B cell (primary cell): ENCODE data around the gene SLC4A1. TPM values are rescaled to one million over a fixed set of nuclear protein-coding genes. Genes with fewer than 3 reads are reported as not detected.

ENCODE experiments used
- ATAC-seq: fragments of 200-7000 bp; cut with Tn5 transposase; one replicate; pipeline ENCODE4 v1.10.0; 2021; ENCODE audit warnings: low read depth, mild to moderate bottlenecking, moderate number of reproducible peaks, moderate library complexity
- CTCF ChIA-PET: fragments of 350-600 bp; sonication (Branson Sonifier 250); formaldehyde crosslinking; loops from one replicate; lab custom pipeline; 2021; ENCODE audit warnings: antibody characterized with exemption, inconsistent platforms; lab: Charles Lee
- POLR2A ChIA-PET: fragments of 350-600 bp; sonication (Branson Sonifier 250); formaldehyde crosslinking; loops from one replicate; lab custom pipeline; 2021; ENCODE audit warnings: antibody characterized with exemption; lab: Charles Lee
- DNase-seq: peaks from one replicate; pipeline ENCODE4 v3.0.0; 2013
- H2AFZ ChIP-seq: 2 replicates; pipeline ENCODE4 v1.6.1; 2012; ENCODE audit warnings: mild to moderate bottlenecking, low read depth, low read length; ENCODE audit not compliant: insufficient read depth, poor library complexity, severe bottlenecking
- H3K27ac ChIP-seq, 2 donors: 1 replicate in 1 of 2; 2 replicates in 1 of 2; pipeline ENCODE4 v1.5.1; 2012 to 2013; ENCODE audit warnings: low read length in 2 of 2, mild to moderate bottlenecking in 2 of 2, moderate library complexity in 1 of 2
- H3K27me3 ChIP-seq, 4 experiments: fragments of 200-600 bp in 1 of 4; sonication (generic) in 1 of 4; replicated peaks in 1 of 4; 1 replicate in 2 of 4; 2 replicates in 2 of 4; pipeline versions ENCODE4 v1.6.1 to v1.7.0; 2013 to 2016; ENCODE audit warnings: low read length in 3 of 4, mild to moderate bottlenecking in 2 of 4, mixed read lengths in 1 of 4, moderate library complexity in 1 of 4; ENCODE audit not compliant: insufficient read depth in 4 of 4, control insufficient read depth in 3 of 4; ENCODE audit errors: control extremely low read depth in 1 of 4
- H3K36me3 ChIP-seq, 2 experiments: replicated peaks in 1 of 2; 1 replicate in 1 of 2; 2 replicates in 1 of 2; pipeline versions ENCODE4 v1.6.1 to v1.7.1; 2013; ENCODE audit warnings: low read length in 1 of 2; ENCODE audit not compliant: insufficient read depth in 2 of 2, control insufficient read depth in 1 of 2; ENCODE audit errors: control extremely low read depth in 1 of 2, extremely low read depth in 1 of 2
- H3K4me1 ChIP-seq, 2 donors: fragments of 200-600 bp in 1 of 2; sonication (generic) in 1 of 2; 1 replicate in 1 of 2; 2 replicates in 1 of 2; pipeline versions ENCODE4 v1.5.1 to v1.6.1; 2013 to 2017; ENCODE audit warnings: low read length in 2 of 2; ENCODE audit not compliant: control insufficient read depth in 2 of 2, insufficient read depth in 2 of 2
- H3K4me2 ChIP-seq: replicated peaks from 2 replicates; pipeline ENCODE3; 2012; ENCODE audit warnings: mild to moderate bottlenecking, low read depth, low read length; ENCODE audit not compliant: poor library complexity, severe bottlenecking
- H3K4me3 ChIP-seq, 5 experiments: fragments of 200-600 bp in 1 of 5; sonication (generic) in 1 of 5; 1 replicate in 3 of 5; 2 replicates in 2 of 5; pipeline versions ENCODE4 v1.5.1 to v1.7.0; 2011 to 2016; ENCODE audit warnings: low read length in 4 of 5, mild to moderate bottlenecking in 4 of 5, low read depth in 2 of 5, control low read depth in 1 of 5, moderate library complexity in 1 of 5; ENCODE audit not compliant: insufficient read depth in 1 of 5; ENCODE audit errors: control extremely low read depth in 1 of 5, extremely low read depth in 1 of 5
- H3K79me2 ChIP-seq: fragments of 200-600 bp; sonication (generic); one replicate; pipeline ENCODE4 v1.6.0; 2016; ENCODE audit warnings: low read length; ENCODE audit not compliant: control insufficient read depth, insufficient read depth
- H3K9ac ChIP-seq: fragments of 200-600 bp; sonication (generic); 2 replicates; pipeline ENCODE4 v1.6.1; 2017; ENCODE audit warnings: mild to moderate bottlenecking, low read length, moderate library complexity
- H3K9me3 ChIP-seq, 3 donors: one replicate each; pipeline versions ENCODE4 v1.6.1 to v1.7.1; 2013; ENCODE audit warnings: low read length in 2 of 3; ENCODE audit not compliant: control insufficient read depth in 2 of 3, insufficient read depth in 1 of 3; ENCODE audit errors: control extremely low read depth in 1 of 3
- H4K20me1 ChIP-seq: 2 replicates; pipeline ENCODE4 v1.6.0; 2012; ENCODE audit warnings: mild to moderate bottlenecking, low read length; ENCODE audit not compliant: insufficient read depth, control insufficient read depth, poor library complexity, severe bottlenecking
- H3K27ac Mint-ChIP-seq: one replicate; pipeline ENCODE4 v1.8.0; 2021; ENCODE audit warnings: mixed read lengths
- H3K27me3 Mint-ChIP-seq: one replicate; pipeline ENCODE4 v1.8.0; 2021; ENCODE audit warnings: mixed read lengths
- H3K4me1 Mint-ChIP-seq: one replicate; pipeline ENCODE4 v1.8.0; 2021; ENCODE audit warnings: mixed read lengths
- H3K4me3 Mint-ChIP-seq: one replicate; pipeline ENCODE4 v1.8.0; 2021; ENCODE audit warnings: mixed read lengths
- H3K9me3 Mint-ChIP-seq: one replicate; pipeline ENCODE4 v1.8.0; 2022; ENCODE audit warnings: mixed read lengths; ENCODE audit not compliant: insufficient read depth
- EZH2 ChIP-seq: IDR thresholded peaks from 2 replicates; pipeline ENCODE4 v1.6.1; 2012; ENCODE audit warnings: borderline replicate concordance, low read depth, mild to moderate bottlenecking, moderate library complexity, low read length; ENCODE audit not compliant: insufficient read depth, poor library complexity, severe bottlenecking
- WGBS: methylation state at CpG from one replicate; pipeline ENCODE4 v1.1.5; 2013; ENCODE audit warnings: missing lambda C conversion rate; ENCODE audit not compliant: insufficient coverage; 5-methylcytosine and 5-hydroxymethylcytosine counted together
- intact Hi-C: fragments of 100-400 bp; cut with micrococcal nuclease; formaldehyde crosslinking; loops from one replicate; pipeline ENCODE4 v1.10.0; 2022
- polyA plus RNA-seq: library from polyadenylated mRNA; depleted of rRNA; stranded (reverse); fragments of >200 nt; gene quantifications from 2 replicates; pipeline ENCODE4 v1.2.3, GENCODE V29; 2012
- total RNA-seq, 2 donors: library from RNA; stranded (reverse); fragments of 120-200 nt in 1 of 2; gene quantifications; 1 replicate in 1 of 2; 2 replicates in 1 of 2; pipeline versions ENCODE4 v1.2.3 to v1.2.4, GENCODE V29; 2013 to 2022
- TF ChIP-seq, protein P1 (sequence below): fragments of 200-600 bp; IDR thresholded peaks from one replicate; pipeline ENCODE4 v1.8.0; 2022; ENCODE audit warnings: antibody characterized with exemption, mild to moderate bottlenecking

The SLC4A1 gene
- total and polyA plus RNA-seq, 2 donors (not counting 1 experiment from before 2014, with no cell fraction given): 0.22 TPM; not detected in 1

GRCh38 chr17:44281570-44281969 lies 13.6 kb upstream of the SLC4A1 start:
- Histone ChIP-seq H3K79me2 (no peaks in the 10 kb centered on the region), H3K27me3 (peaks cover 0 to 11% (median 1%) of the 10 kb centered on the region in 4 experiments), H3K36me3 (no peaks in the 10 kb centered on the region), H2AFZ (no peak overlapping the region), H3K4me3 (no peak overlapping the region), H4K20me1 (no peaks in the 10 kb centered on the region), H3K4me2 (no peak overlapping the region), H3K9ac (no peak overlapping the region), H3K9me3 (no peaks in the 10 kb centered on the region), H3K4me1 (peaks cover 10 to 11% of the 10 kb centered on the region in 2 donors), H3K27ac (no peak overlapping the region)
- H3K9me3 Mint-ChIP-seq: no peaks in the 10 kb centered on the region
- ChIA-PET POLR2A (no interaction called here), CTCF (no interaction called here)
- intact Hi-C loops: no loop called here
- H3K4me3 Mint-ChIP-seq: no peak overlapping the region
- no peak for ATAC-seq
- H3K27me3 Mint-ChIP-seq: peaks cover 6% of the 10 kb centered on the region
- WGBS: 100% methylated on average over 1 of the region's 2 CpGs
- H3K27ac Mint-ChIP-seq: no peak overlapping the region
- H3K4me1 Mint-ChIP-seq: peaks cover 10% of the 10 kb centered on the region
- TF ChIP-seq EZH2: no peak
- TF ChIP-seq, protein P1, sequence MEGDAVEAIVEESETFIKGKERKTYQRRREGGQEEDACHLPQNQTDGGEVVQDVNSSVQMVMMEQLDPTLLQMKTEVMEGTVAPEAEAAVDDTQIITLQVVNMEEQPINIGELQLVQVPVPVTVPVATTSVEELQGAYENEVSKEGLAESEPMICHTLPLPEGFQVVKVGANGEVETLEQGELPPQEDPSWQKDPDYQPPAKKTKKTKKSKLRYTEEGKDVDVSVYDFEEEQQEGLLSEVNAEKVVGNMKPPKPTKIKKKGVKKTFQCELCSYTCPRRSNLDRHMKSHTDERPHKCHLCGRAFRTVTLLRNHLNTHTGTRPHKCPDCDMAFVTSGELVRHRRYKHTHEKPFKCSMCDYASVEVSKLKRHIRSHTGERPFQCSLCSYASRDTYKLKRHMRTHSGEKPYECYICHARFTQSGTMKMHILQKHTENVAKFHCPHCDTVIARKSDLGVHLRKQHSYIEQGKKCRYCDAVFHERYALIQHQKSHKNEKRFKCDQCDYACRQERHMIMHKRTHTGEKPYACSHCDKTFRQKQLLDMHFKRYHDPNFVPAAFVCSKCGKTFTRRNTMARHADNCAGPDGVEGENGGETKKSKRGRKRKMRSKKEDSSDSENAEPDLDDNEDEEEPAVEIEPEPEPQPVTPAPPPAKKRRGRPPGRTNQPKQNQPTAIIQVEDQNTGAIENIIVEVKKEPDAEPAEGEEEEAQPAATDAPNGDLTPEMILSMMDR: no peak
- DNase-seq: no peak

DNA sequence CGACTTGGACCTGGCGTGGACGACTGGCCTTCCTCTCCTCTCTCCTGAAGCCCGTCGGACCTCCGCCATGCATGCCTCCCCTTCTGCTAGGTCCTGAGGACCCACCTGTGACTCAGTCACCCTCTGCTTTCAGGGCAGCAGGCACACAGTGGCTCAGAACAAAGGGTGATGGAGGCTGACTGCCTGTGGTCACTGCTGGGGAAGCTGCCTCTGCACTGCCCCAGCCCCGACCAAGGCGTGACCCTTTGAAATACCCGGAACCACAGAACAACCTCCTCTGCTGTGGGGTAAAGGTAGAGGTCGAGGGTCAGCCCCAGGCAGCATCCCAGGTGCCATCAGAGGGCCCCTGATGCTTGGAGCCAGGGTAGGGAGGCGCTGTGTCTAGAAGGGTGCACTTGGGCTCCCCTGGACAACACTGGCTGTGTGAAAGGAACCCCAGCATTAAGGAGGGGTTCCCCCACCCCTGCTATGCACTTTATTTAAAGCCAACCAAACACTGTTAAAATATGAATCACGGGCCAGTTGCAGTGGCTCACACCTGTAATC lies 12.5 kb upstream of the SLC4A1 start:
- Histone ChIP-seq H3K9ac (no peak overlapping the region), H3K27ac (no peak overlapping the region), H4K20me1 (no peaks in the 10 kb centered on the region), H3K36me3 (no peaks in the 10 kb centered on the region), H3K9me3 (no peaks in the 10 kb centered on the region), H3K4me2 (no peak overlapping the region), H2AFZ (no peak overlapping the region), H3K4me1 (peaks cover 10 to 11% of the 10 kb centered on the region in 2 donors), H3K79me2 (no peaks in the 10 kb centered on the region), H3K27me3 (peaks cover 0 to 11% (median 1%) of the 10 kb centered on the region in 4 experiments), H3K4me3 (no peak overlapping the region)
- WGBS: 88% methylated on average over 8 of the region's 12 CpGs
- Mint-ChIP-seq H3K27me3 (peaks cover 6% of the 10 kb centered on the region), H3K4me3 (no peak overlapping the region), H3K27ac (no peak overlapping the region), H3K9me3 (no peaks in the 10 kb centered on the region), H3K4me1 (peaks cover 10% of the 10 kb centered on the region)
- no peak for TF ChIP-seq EZH2
- intact Hi-C loops: no loop called here
- no peak for ATAC-seq
- ChIA-PET POLR2A (no interaction called here), CTCF (no interaction called here)
- DNase-seq: no peak
